ENCODE measurements around the gene PDGFRA.

Gene PDGFRA

DNA sequence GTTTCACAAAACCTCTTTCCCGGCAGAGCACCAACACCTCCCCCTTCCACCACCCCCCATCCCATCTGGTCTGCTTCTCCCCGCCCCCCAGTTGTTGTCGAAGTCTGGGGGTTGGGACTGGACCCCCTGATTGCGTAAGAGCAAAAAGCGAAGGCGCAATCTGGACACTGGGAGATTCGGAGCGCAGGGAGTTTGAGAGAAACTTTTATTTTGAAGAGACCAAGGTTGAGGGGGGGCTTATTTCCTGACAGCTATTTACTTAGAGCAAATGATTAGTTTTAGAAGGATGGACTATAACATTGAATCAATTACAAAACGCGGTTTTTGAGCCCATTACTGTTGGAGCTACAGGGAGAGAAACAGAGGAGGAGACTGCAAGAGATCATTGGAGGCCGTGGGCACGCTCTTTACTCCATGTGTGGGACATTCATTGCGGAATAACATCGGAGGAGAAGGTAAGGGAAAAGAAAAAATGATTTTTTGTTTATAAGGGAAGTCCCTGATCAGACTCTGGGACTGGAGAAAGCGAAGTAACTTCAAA is at the start of gene PDGFRA:
TSS of gene PDGFRA (plus strand) at position 333 of the 541 bp plus-strand sequence. CDS start 29,476 bp downstream, outside the sequence.
- DNase-seq, result no peak

DNA sequence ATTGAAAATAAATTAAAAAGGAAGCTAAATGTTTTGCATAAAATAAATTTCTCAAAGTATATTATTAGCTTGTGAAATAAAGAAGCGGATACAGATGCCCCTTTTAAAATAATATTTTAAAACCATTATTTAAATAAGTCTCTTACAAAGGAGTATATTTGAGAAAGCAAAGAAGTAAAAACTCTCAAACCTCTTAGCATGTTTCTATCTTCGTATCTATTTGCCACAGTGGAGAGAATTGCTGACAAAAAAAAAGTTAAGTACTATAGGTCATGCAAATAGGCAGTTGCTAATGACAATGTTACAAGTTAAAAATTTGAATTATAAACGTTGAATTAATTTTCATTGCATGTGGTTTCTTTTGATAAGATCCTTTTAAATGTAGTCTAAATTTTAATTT is 44.5 kb upstream of the PDGFRA start:
- no peak for DNase-seq

DNA sequence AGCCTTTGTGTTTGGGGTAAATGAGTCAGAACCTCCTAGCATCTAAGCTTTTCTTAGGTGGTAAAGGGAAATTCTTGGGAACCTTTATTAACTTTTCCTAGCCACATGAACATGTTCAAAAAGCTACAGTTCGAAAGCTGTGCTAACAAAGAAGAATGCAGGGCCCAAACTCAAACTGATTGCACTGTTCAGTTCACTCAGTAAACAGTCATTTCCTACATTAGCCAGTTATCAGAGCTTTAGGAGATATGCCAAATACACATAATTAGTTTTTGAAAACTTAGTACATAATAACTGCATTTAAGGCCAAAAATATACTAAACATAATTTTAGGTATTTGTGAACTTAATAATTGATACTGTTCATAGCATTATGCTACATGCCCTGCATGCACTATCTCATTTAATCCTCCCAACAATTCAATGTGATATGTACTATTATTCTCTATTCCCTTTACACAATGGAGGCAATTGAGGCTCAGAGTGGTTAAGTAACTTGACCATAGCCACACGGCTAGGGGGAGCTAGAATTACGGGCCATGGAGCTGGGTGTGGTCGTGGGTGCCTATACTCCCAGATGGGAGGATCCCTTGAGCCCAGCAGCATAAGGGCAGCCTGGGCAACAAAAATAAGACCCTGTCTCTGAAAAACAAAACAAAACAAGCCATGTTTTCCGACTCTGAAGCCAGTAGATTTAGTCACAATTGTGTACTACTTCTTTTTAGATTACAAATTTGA is 43.9 kb upstream of the PDGFRA start:
- no peak for DNase-seq

DNA sequence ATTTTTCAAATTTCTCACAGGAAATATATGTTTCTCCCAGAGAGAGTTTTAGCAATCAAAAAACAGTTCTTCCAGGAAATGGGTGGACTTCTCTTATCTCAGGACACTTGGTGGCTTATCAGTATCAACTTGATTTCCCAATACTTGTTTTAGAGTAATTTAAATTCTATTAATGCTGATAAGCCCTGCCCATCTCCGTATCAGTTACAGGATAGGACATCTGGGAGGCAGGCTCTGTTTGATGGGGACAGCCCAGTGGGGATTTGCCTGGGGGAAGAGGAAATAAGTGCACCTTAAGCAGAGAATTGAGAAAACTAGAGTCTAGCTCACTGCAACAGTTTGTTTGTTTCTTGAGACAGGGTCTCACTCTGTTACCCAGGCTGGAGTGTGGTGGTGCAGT is 43.2 kb upstream of the PDGFRA start:
- DNase-seq, result no peak

DNA sequence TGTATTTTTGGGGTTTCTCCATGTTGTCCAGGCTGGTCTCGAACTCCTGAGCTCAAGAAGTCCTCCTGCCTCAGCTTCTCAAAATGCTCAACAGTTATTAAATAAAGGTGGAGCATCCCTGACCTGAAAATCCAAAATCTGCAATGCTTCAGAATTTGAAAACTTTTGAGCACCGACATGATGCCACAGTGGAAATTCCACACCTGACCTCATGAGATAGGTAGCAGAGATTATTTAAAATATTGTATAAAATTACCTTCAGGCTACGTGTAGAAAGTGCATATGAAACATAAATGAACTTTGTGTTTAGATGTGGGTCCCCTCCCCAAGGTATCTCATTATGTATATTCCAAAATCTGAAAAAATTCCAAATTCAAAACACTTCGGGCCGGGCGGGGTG is 42.7 kb upstream of the PDGFRA start:
- no peak for DNase-seq

DNA sequence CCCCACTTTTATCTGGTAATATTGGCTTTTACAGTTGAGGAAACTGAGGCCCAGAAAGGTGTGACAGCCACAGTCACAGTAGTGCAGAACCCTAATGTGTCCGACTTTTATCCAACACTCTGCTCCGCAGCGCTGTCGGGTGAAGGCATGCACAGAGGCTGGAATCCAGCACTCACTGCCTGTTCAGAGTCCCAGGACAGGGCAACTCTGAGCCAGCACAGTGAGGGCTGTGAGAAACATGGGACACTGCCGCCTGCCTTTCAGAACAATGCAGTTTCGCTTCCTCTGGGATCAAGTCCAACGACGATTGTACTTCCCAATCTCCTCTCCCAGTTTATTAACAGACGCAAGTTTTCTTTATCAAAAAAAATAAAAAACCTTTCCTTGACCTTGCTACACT is 41.9 kb upstream of the PDGFRA start:
- DNase-seq, result no peak

DNA sequence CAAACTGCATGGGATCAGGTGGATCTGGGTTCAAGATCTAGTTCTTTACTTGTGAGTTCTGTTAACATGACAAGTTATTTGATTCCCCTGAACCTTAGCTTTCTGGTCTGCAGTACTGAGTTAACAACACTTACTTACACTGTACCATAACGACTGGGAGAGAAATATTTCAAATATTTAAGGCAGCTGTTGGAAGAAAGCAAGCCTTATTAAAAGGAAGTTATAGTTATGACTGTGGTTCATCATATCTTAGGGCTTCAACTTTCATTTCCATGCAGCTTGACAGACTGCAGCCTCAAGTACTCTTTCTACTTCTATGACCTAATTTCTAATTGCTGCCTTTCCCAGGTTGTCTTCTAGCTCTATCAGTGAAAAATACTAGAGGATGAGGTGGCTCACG is 40.0 kb upstream of the PDGFRA start:
- no peak for DNase-seq

DNA sequence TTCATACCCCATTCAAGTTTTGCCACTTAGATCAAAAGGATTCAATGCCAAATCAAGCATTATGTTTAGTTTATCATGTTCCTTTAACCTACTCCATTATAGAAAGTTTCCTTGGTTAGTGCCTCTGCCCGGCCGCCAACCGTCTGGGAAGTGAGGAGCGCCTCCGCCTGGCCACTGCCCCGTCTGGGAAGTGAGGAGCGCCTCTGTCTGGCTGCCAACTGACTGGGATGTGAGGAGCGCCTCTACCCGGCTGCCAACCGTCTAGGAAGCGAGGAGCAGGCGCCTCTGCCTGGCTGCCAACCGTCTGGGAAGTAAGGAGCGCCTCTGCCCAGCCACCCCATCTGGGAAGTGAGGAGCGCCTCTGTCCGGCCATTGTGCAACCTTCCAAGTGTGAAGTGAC is 36.3 kb upstream of the PDGFRA start:
- no peak for DNase-seq

DNA sequence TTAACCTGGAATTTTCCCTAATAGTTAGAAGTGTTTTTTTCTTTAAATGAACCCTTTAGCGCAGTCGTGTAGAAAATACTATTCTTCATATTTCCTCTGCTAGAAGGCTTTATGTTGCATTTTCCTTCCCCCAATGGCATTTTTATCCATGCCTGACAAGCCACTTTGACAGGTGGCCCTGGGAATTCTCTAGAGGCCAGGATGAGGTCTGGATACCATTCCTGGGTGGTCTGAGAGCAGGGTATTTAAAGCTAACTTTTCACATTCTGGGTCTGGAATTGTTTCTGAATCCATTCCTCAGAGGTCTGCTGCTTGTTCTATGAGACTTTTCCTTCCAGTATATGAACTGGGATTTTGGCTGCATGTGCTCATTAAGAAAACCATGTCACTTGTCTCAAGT is 31.2 kb upstream of the PDGFRA start:
- DNase-seq, result no peak

DNA sequence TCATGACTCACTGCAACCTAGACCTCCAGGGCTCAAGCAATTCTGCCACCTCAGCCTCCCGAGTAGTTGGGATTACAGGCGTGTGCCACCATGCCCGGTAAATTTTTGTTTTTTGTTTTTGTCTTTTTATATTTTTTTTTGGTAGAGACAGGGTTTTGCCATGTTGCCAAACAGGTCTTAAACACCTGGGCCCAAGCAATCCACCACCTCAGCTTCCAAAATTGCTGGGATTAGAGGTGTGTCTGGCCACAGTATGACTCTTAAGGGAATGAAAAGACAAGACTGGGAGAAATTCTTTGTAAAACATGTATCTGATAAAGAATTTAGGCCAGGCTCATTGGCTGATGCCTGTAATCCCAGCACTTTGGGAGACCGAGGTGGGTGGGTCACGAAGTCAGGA is 29.2 kb upstream of the PDGFRA start:
- no peak for DNase-seq

DNA sequence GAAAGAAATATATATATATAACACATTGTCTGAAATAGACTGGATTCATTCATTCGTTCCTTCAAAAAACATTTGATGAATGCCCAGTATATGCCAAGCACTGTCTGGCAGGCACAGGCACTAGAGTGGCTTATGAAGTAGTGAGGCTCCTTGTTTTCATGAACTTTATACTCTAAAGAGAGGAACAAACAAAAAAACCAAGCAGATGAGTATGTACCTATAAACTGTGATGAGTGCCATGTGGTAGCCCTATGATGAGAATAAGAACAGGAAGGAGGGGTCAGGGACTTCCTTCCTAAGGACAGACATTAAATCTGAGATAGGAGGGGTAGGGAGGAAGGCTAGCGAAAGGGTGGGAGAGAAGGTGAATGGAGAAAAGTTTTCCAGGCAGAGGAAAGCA is 19.5 kb upstream of the PDGFRA start:
- DNase-seq, result no peak

DNA sequence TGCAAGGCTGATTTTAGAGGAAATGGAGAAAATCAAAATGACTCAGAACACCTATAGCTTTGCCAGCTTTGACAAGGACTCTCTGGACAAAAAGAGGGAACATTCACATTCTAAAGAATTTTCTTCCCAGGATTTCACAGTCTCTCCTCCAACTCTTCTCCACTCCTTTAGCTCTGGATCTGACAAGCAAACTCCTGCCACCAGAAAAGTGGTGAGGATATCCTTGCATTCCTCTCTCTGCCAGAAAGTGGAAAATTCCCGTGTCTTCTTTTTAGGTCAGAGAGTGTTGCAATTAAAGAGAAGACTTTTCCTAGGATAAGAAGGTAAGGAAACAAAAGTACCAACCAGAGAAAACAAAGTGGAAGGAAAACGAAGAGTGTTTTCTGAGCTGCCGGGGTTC is 16.1 kb upstream of the PDGFRA start:
- DNase-seq, result no peak

DNA sequence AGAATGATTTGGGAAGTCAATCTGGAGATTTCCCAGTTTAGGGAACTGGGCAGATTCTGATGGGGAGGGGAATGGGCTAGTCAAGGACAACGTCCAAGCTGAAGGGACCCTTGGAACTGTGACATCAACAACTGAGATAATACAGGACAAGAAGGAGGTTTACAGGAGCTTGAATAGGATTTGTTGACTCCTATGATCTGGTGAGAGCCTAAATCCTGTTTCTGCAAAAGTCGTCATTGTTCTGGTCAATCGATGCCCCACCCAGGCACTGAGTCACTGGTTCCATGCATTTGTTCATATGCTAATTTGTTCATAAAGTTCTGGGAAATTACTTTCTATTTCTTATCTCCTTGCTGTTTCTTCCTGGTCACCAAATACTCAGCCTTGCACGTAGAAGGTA is 15.3 kb upstream of the PDGFRA start:
- no peak for DNase-seq

DNA sequence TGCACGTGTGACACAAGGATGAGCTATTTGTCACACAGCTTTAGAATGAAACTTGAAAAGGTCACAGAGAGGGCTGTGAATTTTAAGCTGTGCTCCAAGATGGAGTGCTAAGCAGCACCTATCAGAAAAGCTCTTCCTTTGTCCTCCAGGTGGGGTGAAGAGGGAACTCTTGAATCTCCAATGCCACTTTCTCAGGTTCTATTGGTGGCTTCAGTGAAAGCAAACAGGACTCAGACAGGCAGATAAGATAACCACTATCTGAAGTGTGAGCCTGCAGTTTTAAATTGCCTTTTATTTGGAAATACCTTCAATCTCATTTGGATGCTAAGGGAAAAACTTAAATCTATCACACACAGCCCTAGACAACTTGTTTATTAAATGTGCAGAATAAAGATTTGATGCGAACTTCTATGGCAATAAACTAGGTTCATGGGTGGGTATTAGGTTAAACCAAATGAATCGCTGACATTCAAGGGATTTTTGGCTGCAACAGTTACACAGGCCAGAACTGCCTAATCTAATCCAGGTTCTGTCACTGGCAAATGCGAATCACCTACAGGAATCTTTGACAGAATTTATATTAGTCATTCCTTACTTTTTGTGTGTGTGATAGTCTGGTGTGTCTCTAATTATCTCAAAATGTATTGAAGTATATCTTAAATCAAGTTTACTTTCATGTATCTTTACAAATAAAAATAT is 13.6 kb upstream of the PDGFRA start:
- no peak for DNase-seq

DNA sequence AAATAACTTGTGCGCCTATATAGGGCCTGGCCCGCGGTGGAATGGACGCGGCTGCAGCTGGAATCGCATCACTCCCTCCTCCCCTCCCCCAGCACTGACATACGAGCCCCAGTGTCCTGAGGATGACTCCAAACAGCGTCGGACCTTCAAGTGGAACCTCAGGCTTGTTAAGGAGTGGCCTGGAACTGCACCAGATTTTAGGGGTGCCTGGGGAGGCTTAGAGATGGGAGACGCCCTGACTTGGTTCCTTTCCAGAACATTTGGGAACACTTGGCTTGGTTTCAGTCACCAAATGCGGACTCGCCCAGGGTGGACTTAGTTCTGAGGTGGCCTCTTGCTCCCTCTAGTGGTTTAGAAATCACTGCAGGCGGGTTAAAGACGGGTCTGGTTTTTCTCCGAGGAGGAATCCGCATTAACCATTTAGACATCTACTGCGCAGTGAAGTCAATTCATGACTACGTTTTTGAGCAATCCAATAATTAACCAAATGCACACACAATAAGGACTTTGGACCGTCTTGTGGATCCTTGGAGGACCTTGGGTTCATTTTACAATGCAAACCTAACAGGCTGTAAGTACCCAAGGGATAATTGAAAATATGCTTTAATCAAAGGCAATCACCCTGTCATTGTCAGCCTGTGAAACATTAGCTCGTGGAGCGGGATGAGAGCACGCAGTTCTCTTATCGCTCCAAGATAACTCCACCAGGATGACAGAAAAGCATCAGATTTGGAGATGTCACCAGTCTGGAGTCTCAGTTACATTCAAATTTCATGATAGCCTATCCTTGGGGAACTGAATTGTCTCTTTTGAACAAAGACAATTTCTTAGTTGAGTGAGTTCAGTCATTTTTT is 11.2 kb upstream of the PDGFRA start:
- peak; percentile 6 for DNase-seq

DNA sequence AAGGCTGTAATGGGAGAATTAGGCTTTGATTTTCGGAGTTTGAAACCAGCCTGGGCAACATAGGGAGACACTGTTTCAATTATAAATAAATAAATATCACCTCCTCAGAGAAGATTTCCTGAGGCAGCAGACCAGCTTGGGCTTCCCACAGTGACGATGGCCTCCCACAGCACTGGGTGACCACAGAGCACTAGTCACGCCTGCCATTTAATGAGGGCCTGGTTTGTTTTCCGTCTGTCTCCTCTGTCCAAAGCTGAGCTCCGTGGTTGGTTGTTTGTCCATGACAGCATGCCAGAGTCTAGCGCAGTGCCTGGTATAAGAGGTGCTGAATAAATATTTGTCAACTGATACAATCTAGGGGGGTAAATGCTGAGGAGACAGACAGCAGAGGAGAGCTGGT is 10.4 kb upstream of the PDGFRA start:
- DNase-seq, result no peak

DNA sequence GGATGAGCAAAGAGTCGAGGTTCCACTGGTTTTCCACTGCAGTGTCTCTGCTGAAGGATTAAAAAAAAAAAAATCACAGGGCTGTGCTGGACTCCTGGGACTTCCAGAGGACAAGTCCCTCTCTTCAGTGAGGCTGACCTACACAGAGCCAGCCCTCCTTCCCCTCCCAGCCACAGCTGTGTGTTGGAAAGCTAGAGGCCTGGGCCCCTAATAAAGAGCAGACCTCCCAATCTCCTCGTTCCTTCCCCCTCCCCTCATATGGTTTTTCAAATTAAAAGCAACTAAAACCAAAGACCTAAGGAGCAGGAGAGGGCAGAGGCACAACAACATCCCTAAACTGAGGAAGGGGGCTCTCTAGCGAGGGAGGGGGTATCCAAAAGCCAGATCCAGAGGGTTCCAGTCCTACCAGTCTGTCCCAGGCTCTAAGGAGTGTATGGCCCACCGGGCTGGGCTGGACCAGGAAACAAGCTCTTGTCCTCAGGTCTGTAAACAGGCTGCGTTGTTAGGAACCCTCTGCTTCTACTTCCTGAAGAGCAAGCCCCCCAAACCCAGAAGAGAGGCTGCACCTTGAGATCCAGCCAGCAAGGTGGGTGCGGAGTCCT is 4.0 kb upstream of the PDGFRA start:
- no peak for DNase-seq

DNA sequence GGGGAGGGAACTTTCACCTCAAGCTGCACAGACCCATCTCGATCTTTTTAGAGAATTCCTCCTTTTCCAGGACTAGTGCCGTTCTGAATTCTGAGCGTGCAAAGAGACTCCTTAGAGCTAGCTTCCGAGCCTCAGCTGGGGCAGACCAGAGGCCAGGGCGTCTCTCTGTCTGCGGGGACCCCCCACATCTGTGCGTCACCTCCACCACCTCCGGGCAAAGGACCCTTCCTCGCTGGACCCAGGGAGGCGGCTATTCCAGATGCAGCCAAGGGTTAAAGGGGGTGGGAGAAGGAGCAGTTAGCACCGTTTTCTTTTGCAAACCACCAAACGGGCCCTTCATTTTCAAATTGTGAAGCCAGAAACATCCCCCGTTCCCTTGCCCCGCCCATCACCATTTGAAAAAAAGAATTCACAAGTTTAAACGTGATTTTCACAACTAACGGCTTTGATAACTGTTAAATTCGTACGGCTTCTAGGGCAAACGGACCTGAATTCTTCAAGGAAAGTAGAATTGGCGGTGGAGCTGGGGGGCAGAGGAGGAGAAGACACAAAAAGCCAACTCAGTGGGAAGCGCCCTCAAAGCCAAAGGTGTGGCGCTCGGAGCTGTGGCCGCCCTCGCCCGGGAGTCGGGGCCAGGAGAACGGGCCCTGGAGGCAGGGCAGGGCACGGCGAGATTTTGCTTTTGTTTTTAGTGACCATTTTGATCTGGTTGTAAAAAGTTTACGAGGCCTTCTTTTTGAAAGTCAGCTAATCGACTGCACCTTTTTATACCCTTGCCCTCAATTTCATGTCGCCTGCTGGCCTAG is 3.3 kb upstream of the PDGFRA start:
- no peak for DNase-seq

DNA sequence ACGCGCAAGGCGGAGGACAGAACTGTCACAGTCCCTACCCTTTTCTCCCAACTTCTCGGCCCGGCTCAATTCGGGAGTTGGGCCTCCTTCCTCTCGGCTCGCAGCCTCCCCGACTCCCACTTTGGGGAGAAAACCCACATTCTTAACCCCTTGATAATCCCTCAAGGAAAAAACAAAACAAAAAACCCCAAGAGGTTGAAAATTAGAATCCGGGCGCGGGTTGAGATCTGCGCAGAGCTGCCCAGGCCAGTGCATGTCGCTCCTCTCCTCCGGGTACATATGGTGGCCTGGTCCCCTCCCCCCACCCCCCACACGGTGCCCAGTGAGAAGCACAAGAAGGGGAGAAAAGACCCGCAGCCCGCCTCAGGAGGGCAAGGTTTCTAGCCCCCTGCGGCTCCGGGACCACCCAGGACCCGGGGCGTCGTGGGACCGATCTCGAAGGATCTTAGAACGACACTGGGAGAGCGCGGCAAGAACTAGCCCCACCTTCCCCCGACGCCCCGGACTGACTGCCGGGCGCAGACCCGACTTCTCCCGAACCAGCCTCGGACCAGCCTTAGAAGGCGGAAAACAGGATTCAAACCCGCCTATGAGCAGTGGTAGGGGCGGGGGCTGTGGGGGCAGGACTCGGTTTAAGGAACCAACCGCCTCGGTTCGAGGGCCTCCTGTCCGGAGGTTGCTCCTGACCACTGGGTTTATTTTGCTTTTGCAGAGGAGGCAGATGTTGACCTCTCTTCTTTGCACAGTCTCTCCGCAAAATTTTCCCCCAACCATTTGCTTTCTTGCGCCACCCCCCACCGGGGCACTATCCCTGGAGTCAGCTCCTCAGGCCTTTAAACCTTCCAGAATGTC is 2.5 kb upstream of the PDGFRA start:
- DNase-seq, result no peak

DNA sequence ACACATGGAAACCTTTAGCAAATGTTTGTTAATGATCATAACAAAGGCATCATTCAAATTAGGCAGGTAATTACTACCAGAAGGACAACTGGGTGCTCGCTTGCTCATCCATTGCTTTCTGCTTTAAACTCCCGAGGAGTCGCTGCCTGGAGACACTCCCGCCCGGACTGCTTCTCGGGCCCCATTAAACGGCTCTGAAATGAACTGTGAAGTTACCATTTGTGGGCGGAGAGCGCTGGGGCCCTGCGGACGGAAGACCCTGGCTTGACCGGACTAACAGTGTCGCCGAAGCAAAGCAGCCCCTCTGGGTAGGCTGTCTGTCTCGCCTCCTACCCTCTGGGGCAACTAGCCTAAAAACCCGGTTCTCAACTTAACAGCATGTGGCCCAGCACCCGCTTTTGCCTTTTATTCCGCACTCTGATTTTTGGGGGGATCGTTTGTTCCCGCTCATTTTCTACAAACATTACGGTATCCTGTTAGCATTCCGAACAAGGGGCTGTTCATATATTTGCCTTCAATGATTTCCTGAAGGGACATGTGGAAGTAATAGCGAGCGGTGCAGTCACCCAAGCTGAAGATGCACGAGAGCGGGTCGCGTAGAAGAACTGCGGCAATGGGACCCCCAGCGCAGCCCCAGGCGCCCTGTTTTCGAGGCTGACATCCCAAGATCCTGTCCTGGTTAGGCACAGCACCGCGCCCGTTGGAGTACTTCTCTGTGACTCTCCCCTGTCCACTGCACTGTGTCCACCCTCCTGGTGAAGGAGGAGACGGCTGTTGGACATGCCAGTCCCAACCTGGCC is 1.6 kb upstream of the PDGFRA start:
- no peak for DNase-seq
